Cerebellar cortex (tissue), 1 donor: ENCODE results near the gene CDK5RAP3.
"Not testable (repeated sequence)": the region's sequence is repeated elsewhere in the genome, so short reads cannot be mapped to it uniquely, and the experiment has no call there.

Experiments used
- DNase-seq: peaks from one replicate; pipeline ENCODE4 v3.0.0-alpha.2; 2015; ENCODE audit warnings: low spot score

CDK5RAP3 gene

DNA sequence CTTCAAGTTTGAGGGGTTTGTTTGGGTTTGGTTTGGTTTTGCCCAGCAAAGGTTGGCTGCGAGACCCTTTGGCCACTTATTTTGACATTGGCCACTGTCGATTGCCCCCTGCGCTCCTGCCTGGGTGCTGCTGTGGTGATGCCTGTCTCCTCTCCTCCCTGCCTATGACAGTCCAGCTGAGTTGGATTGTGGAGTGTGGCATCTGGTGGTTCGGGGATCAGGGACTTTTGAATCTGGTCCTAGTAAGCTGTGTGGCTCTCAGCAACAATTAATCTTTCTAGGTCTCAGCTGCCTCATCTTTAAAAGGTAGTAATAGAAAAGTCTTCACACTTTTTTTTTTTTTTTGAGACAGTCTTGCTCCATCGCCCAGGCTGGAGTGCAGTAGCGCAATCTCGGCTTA is 27.1 kb downstream of the CDK5RAP3 start:
- DNase-seq, result no peak

GRCh38 chr17:47999582-47999981 is 28.7 kb downstream of the CDK5RAP3 start:
- peak; percentile 70 for DNase-seq

DNA sequence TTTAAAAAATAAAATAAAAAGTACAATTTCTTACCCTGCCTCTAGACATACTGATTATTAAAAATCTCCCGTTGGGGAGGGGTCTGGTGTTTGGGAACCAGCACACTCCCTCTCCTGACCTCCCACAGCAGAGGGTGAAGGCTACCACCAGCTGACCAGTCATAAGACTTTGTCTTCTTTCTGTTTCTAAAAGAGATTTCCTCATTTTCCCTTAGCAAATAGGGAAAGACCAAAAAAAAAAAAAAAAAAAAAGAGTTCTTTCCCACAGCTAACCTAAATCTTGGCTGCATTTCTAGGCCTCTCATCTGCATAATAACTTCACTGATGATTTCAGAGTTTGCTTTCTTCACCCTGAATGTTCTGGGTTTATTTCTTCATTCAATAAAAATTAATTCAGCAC is 30.3 kb downstream of the CDK5RAP3 start:
- no peak for DNase-seq

DNA sequence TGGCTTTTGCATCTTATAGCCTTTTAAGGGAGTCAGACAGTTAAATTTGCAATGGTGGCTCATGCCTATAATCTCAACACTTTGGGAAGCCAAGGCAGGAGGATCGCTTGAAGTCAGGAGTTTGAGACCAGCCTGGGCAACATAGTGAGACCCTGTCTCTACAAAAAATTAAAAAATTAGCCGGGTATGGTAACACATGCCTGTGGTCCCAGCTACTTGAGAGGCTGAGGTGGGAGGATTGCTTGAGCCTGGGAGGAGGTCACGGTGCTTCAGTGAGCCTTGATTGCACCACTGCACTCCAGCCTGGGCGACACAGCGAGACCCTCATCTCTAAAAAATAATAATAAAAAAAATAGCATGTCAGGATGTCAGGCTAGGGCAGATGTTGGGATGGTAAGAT is 30.7 kb downstream of the CDK5RAP3 start:
- DNase-seq, result not testable (repeated sequence)

DNA sequence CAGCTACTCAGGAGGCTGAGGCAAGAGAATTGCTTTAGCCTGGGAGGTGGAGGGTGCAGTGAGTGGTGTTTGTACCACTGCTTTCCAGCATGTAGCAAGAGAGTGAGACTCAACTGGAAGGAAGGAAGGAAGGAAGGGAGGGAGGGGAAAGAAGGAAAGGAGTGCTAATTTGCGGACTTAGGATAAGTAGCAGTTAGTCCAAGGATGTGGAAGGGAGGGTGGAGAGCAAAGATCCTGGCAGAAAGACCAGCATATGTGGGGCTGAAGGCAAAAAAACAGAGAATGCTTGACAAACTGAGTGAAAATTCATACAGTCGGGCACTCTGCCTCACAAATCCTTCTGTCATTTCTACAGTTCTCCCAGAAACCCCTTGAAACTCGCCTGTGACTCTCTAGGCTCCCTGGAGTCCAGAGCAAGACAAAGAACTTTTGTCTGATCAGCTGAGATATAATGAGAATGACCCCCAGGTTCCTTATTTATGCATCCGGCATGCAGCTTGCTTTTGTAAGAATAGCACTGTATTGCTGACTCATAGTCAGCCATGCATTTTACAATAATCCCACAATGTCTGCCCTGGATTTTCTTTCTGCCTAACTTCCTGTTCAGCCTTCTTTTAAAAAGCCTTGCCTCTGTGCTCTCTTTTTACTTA is 31.5 kb downstream of the CDK5RAP3 start:
- peak; percentile 80 for DNase-seq

DNA sequence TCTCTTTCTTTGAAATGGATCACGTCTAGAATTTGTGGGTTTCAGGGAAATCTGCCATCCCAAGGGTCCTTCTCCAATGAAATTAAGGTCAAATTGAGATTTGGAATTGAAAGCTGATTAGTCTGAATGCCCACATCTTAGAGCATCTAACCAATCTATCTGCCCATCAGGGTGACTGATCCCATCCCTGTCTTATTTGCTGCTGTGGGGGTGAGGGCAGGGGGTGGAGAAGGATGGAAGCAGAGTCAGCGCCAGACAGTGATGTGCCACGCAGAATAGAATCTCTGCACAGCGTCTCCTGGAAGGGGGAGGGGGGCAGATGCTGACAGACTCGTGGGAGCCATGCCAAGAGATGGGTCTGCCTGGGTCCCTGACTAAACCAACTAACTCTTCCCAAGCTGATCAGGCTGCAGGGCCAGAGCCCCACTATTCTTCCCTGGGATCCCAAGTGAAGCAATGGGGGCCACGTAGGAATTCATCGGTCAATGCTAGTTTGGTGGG is 32.1 kb downstream of the CDK5RAP3 start:
- DNase-seq, result no peak

- peak; percentile 70 for DNase-seq
Observed at GRCh38 chr17:48003417-48004151, 32.7 kb downstream of the CDK5RAP3 start.

DNA sequence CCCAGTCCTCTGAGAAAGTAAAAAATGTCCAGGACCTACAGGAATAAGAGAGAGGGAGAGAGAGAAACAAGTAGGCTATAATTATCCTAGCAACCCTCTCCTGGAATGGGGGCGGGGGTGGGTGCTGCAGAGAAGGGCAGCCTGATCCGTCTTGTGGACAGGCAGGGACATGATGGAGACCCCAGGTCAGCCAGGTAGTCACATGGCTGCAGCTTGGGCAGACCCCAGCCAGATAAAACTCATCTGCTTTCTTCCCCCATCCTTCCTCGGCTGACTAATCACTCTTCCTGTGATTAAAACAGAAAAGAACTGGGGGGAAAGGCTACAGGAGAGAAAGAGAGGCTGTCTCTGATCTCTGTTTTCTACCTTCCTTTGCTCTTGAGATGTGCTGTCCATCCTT is 34.1 kb downstream of the CDK5RAP3 start:
- peak; percentile 50 for DNase-seq

DNA sequence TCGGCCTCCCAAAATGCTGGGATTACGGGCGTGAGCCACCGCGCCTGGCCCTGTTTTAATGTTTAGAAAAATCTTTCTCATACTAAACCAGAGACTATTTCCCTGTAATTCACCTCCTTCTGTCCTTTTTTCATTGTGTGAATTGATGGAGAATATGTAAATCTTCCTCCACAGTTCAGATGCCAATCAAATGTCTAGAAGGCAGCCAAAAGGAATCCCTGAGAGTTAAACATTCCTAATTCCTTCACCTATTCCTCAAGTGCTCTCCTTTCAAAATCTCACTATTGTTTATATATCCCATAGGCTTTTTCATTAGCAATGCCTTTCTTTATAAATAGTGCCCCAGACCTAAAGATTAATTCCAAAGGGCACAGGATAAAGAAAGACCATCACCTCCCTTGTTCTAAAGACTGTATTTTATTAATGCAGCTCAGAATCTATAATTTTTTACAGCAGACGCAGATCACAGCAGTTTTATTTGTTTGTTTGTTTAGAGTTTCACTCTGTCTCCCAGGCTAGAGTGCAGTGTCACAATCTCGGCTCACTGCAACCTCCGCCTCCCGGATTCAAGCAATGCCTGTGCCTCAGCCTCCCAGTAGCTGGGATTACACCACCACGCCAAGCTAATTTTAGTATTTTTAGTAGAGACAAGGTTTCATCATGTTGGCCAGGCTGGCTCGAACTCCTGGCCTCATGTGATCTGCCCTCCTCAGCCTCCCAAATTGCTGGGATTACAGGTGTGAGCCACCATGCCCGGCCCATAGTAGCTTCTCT is 36.2 kb downstream of the CDK5RAP3 start:
- DNase-seq, result peak; percentile 35

DNA sequence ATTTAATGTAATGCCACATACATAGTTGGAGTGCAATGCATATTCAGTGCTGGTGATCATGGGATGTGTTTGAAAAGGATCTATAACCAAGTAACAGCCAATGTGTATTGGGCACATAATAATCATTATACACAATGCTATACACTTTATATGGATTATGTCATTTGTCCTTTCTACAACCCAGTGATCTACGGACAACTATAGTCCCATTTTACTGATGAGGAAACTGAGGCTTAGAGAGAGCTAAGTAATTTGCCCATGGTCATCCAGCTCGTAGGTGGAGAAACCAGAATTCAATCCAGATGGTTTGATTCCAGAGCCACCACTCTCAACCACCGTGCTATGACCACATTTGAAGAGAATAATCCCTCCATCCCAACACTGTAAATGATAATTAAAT is 39.3 kb downstream of the CDK5RAP3 start:
- no peak for DNase-seq

- peak; percentile 75 for DNase-seq
Observed at GRCh38 chr17:48011405-48012150, 40.7 kb downstream of the CDK5RAP3 start.

DNA sequence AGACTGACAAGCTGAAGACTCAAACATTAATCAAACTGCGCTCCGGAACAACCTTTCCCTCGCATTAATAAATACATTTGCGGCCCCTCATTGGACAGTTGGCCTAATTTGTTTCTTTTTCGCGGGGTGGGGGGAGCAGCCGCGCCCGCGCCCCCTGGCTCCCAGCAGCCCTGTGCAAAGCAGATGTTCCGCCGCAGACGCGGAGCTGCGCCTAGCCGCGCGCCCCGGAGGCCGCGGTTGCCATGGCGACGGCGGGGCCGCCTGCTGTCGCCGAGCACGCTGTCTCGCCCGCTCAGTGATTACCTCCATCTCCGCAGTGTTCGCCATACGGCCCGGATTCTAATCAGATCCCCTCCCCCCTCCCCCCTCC is 41.2 kb downstream of the CDK5RAP3 start:
- no peak for DNase-seq

- DNase-seq, result peak; percentile 28
Observed at GRCh38 chr17:48012654-48013053, 41.7 kb downstream of the CDK5RAP3 start.

DNA sequence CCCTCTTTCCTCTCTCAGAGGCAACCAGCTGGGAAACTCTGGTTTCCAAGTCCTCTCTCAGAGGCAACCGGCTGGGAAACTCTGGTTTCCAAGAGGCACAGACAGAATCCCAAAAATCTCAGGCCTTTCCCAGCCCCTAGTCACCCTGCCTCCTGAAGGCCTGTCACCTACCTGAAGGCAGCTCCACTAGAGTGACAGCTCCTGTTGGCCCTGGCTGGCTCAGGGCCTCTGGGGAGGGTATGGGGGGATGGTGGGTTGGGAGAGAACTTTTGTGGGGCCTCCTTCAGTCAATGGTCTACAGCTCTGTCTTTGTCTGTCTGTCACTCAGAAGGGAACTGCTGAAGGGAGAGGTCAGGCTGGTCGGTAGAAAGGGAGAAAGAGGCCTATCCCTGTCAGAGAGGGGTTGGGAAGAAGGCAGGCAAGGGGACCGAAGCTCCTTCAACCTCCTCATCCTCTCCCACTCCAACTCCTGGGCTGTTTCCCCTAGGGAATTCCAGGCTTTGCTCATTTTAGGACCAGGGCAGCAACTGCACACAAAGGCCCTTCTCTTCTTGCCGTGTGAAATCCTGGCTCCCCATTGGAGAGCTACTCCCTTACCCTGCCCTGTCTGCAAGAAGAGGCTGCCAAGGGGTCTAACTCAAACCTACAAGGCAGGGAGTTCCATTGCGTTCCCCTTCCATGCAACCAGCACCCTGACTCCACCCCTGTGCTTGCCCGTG is 43.1 kb downstream of the CDK5RAP3 start:
- peak; percentile 34 for DNase-seq

GRCh38 chr17:48014595-48015111 is 43.7 kb downstream of the CDK5RAP3 start:
- DNase-seq, result peak; percentile 77

GRCh38 chr17:48016112-48016511 is 45.2 kb downstream of the CDK5RAP3 start:
- peak; percentile 50 for DNase-seq

GRCh38 chr17:48017817-48018158 is 46.9 kb downstream of the CDK5RAP3 start:
- DNase-seq, result not testable (repeated sequence)

DNA sequence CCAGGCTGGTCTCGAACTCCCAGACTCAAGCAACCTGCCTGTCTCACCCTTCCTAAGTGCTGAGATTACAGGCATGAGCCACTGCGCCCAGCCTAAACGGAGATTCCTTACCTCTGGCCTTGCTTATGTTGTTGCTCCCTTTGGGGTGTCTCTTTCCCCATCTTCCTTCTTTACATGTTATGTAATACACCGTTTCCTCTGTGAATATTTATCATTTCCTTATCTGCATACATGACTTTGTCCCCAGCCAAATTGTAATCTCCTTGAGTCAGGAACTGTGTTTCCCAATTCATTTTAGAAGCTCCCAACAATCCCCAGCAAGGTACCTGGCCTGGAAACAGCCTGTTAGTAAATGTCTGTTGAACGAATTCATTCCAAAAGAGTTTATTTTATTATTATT is 51.0 kb downstream of the CDK5RAP3 start:
- DNase-seq, result no peak

- no peak for DNase-seq
Observed at GRCh38 chr17:48022901-48023300, 52.0 kb downstream of the CDK5RAP3 start.

DNA sequence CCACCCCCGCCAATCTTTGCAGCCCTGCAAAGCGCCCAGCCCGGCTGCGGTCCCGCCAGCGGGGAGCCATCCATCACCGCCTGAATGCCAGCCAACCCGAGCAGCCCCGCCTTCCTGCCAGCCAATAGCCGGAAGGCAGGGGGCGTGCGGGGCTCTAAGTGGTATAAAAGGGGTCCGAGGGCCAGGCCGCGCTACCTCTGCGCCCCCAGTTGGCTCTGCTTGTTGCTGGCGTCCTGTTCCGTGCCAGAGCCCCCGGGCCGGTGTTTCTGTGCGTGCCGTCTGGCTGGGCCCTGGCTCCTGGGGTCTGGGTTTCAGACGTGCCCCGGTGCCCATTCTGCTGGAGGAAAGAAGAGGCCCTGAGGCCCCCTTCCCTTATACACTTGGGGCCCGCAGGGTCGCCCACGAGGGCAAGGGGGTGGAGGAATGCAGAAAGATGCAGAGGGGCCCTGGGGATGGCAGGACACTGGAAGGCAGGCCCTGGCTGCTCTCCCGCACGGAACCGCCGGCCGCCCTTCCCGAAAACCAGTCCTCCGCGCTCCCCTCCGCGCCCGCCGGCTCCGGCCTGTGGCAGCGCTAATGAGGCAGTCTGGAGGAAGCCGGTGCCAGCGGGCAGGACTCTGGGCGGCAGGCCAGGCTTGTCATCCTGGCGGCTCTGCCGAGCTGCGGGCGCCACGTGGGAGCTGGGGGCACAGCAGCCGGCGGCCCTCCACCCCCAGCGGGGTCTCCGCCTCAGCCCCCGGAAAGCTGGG is 52.7 kb downstream of the CDK5RAP3 start:
- DNase-seq, result peak; percentile 79
